Natural killer cell (primary cell): Measurements from ENCODE around the gene SNRPA. TPM values are rescaled to one million over a fixed set of nuclear protein-coding genes. Genes with fewer than 3 reads are reported as not detected.

Experiments used
- ATAC-seq, 3 donors: fragments of 150-1000 bp in 2 of 3; fragments of 200-7000 bp in 1 of 3; cut with Tn5 transposase; 1 replicate in 1 of 3; 2 replicates in 2 of 3; pipeline ENCODE4 v1.10.0; 2021; ENCODE audit warnings: mild to moderate bottlenecking in 2 of 3, moderate library complexity in 2 of 3
- DNase-seq, 2 donors: peaks; one replicate each; pipeline versions ENCODE4 v3.0.0 to v3.0.0-alpha.2; 2013 to 2021; ENCODE audit warnings: mixed read lengths in 1 of 2
- H3K27ac ChIP-seq: one replicate; pipeline ENCODE4 v1.5.1; 2013; ENCODE audit warnings: mild to moderate bottlenecking, low read length
- H3K27me3 ChIP-seq: one replicate; pipeline ENCODE4 v1.6.1; 2013; ENCODE audit warnings: low read length; ENCODE audit not compliant: control insufficient read depth, insufficient read depth
- H3K36me3 ChIP-seq: one replicate; pipeline ENCODE4 v1.6.1; 2013; ENCODE audit warnings: low read length; ENCODE audit not compliant: control insufficient read depth, insufficient read depth
- H3K4me1 ChIP-seq: one replicate; pipeline ENCODE4 v1.6.1; 2013; ENCODE audit warnings: low read length; ENCODE audit not compliant: control insufficient read depth, insufficient read depth
- H3K4me3 ChIP-seq: one replicate; pipeline ENCODE4 v1.5.1; 2013; ENCODE audit warnings: low read length
- H3K9me3 ChIP-seq: one replicate; pipeline ENCODE4 v1.6.1; 2013; ENCODE audit warnings: low read length; ENCODE audit not compliant: control insufficient read depth, insufficient read depth
- H3K27ac Mint-ChIP-seq, 2 donors: one replicate each; pipeline ENCODE4 v1.8.0; 2022; ENCODE audit warnings: mild to moderate bottlenecking in 2 of 2, mixed read lengths in 2 of 2, moderate library complexity in 1 of 2
- H3K27me3 Mint-ChIP-seq, 2 donors: one replicate each; pipeline ENCODE4 v1.8.0; 2022; ENCODE audit warnings: low read depth in 2 of 2, mixed read lengths in 2 of 2
- H3K36me3 Mint-ChIP-seq: one replicate; pipeline ENCODE4 v1.8.0; 2022; ENCODE audit warnings: mixed read lengths
- H3K4me1 Mint-ChIP-seq, 2 donors: one replicate each; pipeline ENCODE4 v1.8.0; 2022; ENCODE audit warnings: mixed read lengths in 2 of 2
- H3K4me3 Mint-ChIP-seq: one replicate; pipeline ENCODE4 v1.8.0; 2022; ENCODE audit warnings: mild to moderate bottlenecking, moderate library complexity, mixed read lengths
- H3K9me3 Mint-ChIP-seq, 2 donors: one replicate each; pipeline ENCODE4 v1.8.0; 2022; ENCODE audit warnings: mixed read lengths in 2 of 2
- CTCF ChIP-seq: fragments of 200-600 bp; IDR thresholded peaks from one replicate; pipeline ENCODE4 v1.8.0; 2022; ENCODE audit warnings: antibody characterized with exemption
- WGBS: methylation state at CpG from one replicate; pipeline ENCODE4 v1.1.7; 2013; ENCODE audit warnings: missing lambda C conversion rate; ENCODE audit not compliant: insufficient coverage; 5-methylcytosine and 5-hydroxymethylcytosine counted together
- intact Hi-C: fragments of 100-400 bp; cut with micrococcal nuclease; formaldehyde crosslinking; loops from one replicate; pipeline ENCODE4 v1.14.2; 2022
- total RNA-seq, 4 donors: library from RNA; stranded (reverse); fragments of 120-200 nt in 1 of 4; gene quantifications; one replicate each; pipeline versions ENCODE4 v1.2.3 to v1.2.4, GENCODE V29; 2013 to 2022

Gene SNRPA
- total RNA-seq, 3 donors from 2014 or later (not counting 1 experiment from before 2014, with no cell fraction given) = 56.2 to 65.9 (median 60.9) TPM

GRCh38 chr19:40800997-40801377 is 50.0 kb downstream of the SNRPA start:
- Mint-ChIP-seq H3K4me1 (peaks cover 70 to 79% of the 10 kb centered on the region in 2 donors), H3K36me3 (no peaks in the 10 kb centered on the region), H3K4me3 (peak overlapping the region; percentile 95), H3K9me3 (no peaks in the 10 kb centered on the region), H3K27me3 (no peaks in the 10 kb centered on the region), H3K27ac (peak overlapping the region; percentile 100)
- no peaks in the 10 kb centered on the region for H3K9me3 ChIP-seq
- no peaks in the 10 kb centered on the region for H3K27me3 ChIP-seq
- H3K4me1 ChIP-seq = peaks cover 73% of the 10 kb centered on the region
- no peak overlapping the region for H3K4me3 ChIP-seq
- 96% methylated on average over 27 of the region's 27 CpGs for WGBS
- no peak for ATAC-seq
- DNase-seq = no peak
- no peak for TF ChIP-seq CTCF
- H3K36me3 ChIP-seq = peaks cover 21% of the 10 kb centered on the region
- intact Hi-C loops = no loop called here
- H3K27ac ChIP-seq = no peak overlapping the region

GRCh38 chr19:40801426-40802299 is 50.7 kb downstream of the SNRPA start:
- ATAC-seq = no peak
- 76% methylated on average over 11 of the region's 13 CpGs for WGBS
- H3K36me3 ChIP-seq = peaks cover 21% of the 10 kb centered on the region

GRCh38 chr19:40802300-40803169 is 51.5 kb downstream of the SNRPA start:
- TF ChIP-seq CTCF = no peak
- ATAC-seq = no peak
- peaks cover 86% of the 10 kb centered on the region for H3K4me1 ChIP-seq
- Mint-ChIP-seq H3K4me3 (peak overlapping the region; percentile 95), H3K27ac (peak overlapping the region; percentile 96 to 100), H3K27me3 (no peaks in the 10 kb centered on the region), H3K9me3 (no peaks in the 10 kb centered on the region), H3K4me1 (peaks cover 85 to 92% of the 10 kb centered on the region in 2 donors), H3K36me3 (no peaks in the 10 kb centered on the region)
- H3K36me3 ChIP-seq = peaks cover 25% of the 10 kb centered on the region
- no peaks in the 10 kb centered on the region for H3K27me3 ChIP-seq
- H3K27ac ChIP-seq = peak overlapping the region; percentile 82
- no peak overlapping the region for H3K4me3 ChIP-seq
- H3K9me3 ChIP-seq = no peaks in the 10 kb centered on the region
- 49% methylated on average over 11 of the region's 11 CpGs for WGBS
- DNase-seq = peak in 1 of 2 donors; percentile 44
- intact Hi-C loops = no loop called here

More at GRCh38 chr19:40801426-40802299, 50.7 kb downstream of the SNRPA start:
- peaks cover 76 to 86% of the 10 kb centered on the region in 2 donors for H3K4me1 Mint-ChIP-seq
- peak in 1 of 2 donors; percentile 29 for DNase-seq
- Histone ChIP-seq H3K4me1 (peaks cover 80% of the 10 kb centered on the region), H3K9me3 (no peaks in the 10 kb centered on the region), H3K4me3 (no peak overlapping the region), H3K27ac (peak overlapping the region; percentile 82), H3K27me3 (no peaks in the 10 kb centered on the region)
- TF ChIP-seq CTCF = no peak
- H3K9me3 Mint-ChIP-seq = no peaks in the 10 kb centered on the region
- H3K27ac Mint-ChIP-seq = peak overlapping the region; percentile 96 to 100
- peak overlapping the region; percentile 95 for H3K4me3 Mint-ChIP-seq
- intact Hi-C loops = no loop called here
- H3K36me3 Mint-ChIP-seq = no peaks in the 10 kb centered on the region
- H3K27me3 Mint-ChIP-seq = no peaks in the 10 kb centered on the region
